Lower leg skin (tissue), 4 donors: ENCODE results near the gene UNC5CL. TPM values are rescaled to one million over a fixed set of nuclear protein-coding genes. Genes with fewer than 3 reads are reported as not detected.
A peak's percentile ranks its signal among the peaks of the same experiment; 100 is the strongest.

Source experiments
- DNase-seq, 2 donors: peaks; one replicate each; pipeline ENCODE4 v3.0.0-alpha.2; 2019; ENCODE audit warnings: low spot score in 2 of 2
- H3K4me3 ChIP-seq: fragments of 200-600 bp; sonication (generic); 2 replicates; pipeline ENCODE4 v1.5.1; 2017; ENCODE audit warnings: mild to moderate bottlenecking, low read depth; ENCODE audit not compliant: poor library complexity, severe bottlenecking
- CTCF ChIP-seq, 3 donors: fragments of 450-650 bp; IDR thresholded peaks; one replicate each; pipeline ENCODE4 v1.5.1; 2016; ENCODE audit warnings: antibody characterized with exemption in 3 of 3, mild to moderate bottlenecking in 3 of 3, moderate library complexity in 2 of 3
- POLR2A ChIP-seq, 2 donors: fragments of 450-650 bp; IDR thresholded peaks; one replicate each; pipeline ENCODE4 v1.6.1; 2016 to 2017; ENCODE audit warnings: antibody characterized with exemption in 2 of 2, mild to moderate bottlenecking in 1 of 2, moderate library complexity in 1 of 2
- WGBS, 2 donors: methylation state at CpG; one replicate each; pipeline ENCODE4 v1.1.5; 2018; 5-methylcytosine and 5-hydroxymethylcytosine counted together
- intact Hi-C: fragments of 100-400 bp; cut with DNase I; formaldehyde crosslinking; loops from one replicate; pipeline ENCODE4 v1.15.0; 2023; ENCODE audit warnings: low total_unique reads
- total RNA-seq, 4 donors: library from RNA; depleted of rRNA; stranded (reverse); fragments of >200 nt; gene quantifications; one replicate each; pipeline ENCODE4 v1.1.0, GENCODE V29; 2016

UNC5CL gene
- total RNA-seq, result 1 to 10 TPM in 3 of 4 donors, under 1 TPM in 1; 0.49 to 3.2 (median 1.7) TPM

- intact Hi-C loops, result no loop called here
- 71 to 74% methylated on average over 10 of the region's 10 CpGs for WGBS, 2 donors
- TF ChIP-seq POLR2A (IDR thresholded peaks at IDR 0.05), result no peak
- TF ChIP-seq CTCF (IDR thresholded peaks at IDR 0.05), result no peak
- peak in 1 of 2 donors; percentile 67 for DNase-seq
- no peak within 1 kb of the TSS for H3K4me3 ChIP-seq
These were observed at the start of gene UNC5CL for GRCh38 chr6:41039060-41039998. Gene UNC5CL, minus strand, starts transcription at chr6:41039221. Its CDS starts 4,147 bp downstream, at chr6:41035074.

DNA sequence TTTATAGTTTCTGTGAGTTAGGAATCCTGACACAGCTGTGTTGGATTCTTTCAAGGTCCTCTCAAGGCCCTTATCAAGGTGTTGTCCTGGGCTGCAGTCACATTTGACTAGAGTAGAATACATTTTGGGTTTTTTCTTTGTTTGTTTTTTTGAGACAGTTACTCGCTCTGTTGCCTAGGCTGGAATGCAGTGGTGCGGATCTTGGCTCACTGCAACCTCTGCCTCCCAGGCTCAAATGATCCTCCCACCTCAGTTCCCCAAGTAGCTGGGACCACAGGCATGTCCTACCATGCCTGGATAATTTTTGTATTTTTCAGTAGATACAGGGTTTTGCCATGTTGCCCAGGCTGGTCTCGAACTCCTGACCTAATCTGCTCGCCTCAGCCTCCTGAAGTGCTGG is 49.4 kb upstream of the UNC5CL start:
- H3K4me3 ChIP-seq, result no peak overlapping the region
- intact Hi-C loops, result no loop called here
- WGBS, 2 donors, result 91% methylated on average over 4 of the region's 4 CpGs
- DNase-seq, result no peak
- TF ChIP-seq POLR2A (IDR thresholded peaks at IDR 0.05) (no peak), CTCF (IDR thresholded peaks at IDR 0.05) (no peak)

DNA sequence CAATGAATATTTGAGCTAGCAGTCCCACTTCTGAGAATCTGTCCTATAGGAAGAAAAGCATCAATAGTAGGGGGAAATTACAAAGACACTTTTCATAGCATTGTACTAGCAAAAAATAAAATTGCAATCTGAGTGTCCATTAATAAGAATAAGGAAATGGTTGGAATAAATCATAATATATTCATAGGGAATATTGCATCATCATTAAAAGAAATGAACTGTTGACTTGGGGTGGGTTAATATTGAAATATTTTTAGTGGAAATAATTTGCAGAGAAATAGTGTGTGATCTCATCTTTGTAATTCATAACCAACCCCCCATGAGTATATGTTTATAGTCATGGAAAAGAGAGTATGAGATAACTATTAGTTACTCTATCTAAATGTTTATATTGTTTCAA is 46.2 kb upstream of the UNC5CL start:
- no peak for TF ChIP-seq CTCF (IDR thresholded peaks at IDR 0.05)
- TF ChIP-seq POLR2A (IDR thresholded peaks at IDR 0.05), result no peak
- H3K4me3 ChIP-seq, result no peak overlapping the region
- DNase-seq, result no peak
- intact Hi-C loops, result no loop called here

GRCh38 chr6:41083072-41083471 is 44.1 kb upstream of the UNC5CL start:
- TF ChIP-seq CTCF (IDR thresholded peaks at IDR 0.05) (no peak), POLR2A (IDR thresholded peaks at IDR 0.05) (no peak)
- intact Hi-C loops, result no loop called here
- DNase-seq, result no peak
- no peak overlapping the region for H3K4me3 ChIP-seq

GRCh38 chr6:41080621-41081020 is 41.6 kb upstream of the UNC5CL start:
- TF ChIP-seq CTCF (IDR thresholded peaks at IDR 0.05), result no peak
- no peak for TF ChIP-seq POLR2A (IDR thresholded peaks at IDR 0.05)
- intact Hi-C loops, result no loop called here
- no peak overlapping the region for H3K4me3 ChIP-seq
- no peak for DNase-seq
- 82 to 88% methylated on average over 2 of the region's 2 CpGs for WGBS, 2 donors
